NCI-H2227 (cell line): ENCODE data around the gene LGI1.
A peak's percentile ranks its signal among the peaks of the same experiment; 100 is the strongest.

ENCODE experiments used
- DNase-seq: peaks from one replicate; lab custom pipeline; 2025; ENCODE audit not compliant: unreplicated experiment; lab: John Stamatoyannopoulos, UW

LGI1 gene

GRCh38 chr10:93757801-93758507 lies at the start of gene LGI1:
TSS of gene LGI1 (plus strand) at chr10:93757936. CDS start at chr10:93758145, 209 bp downstream.
- peak; percentile 25 for DNase-seq

GRCh38 chr10:93710333-93710909 lies 47.3 kb upstream of the LGI1 start:
- DNase-seq, result no peak

GRCh38 chr10:93711891-93712290 lies 45.8 kb upstream of the LGI1 start:
- DNase-seq, result no peak

- DNase-seq, result no peak
Measured at GRCh38 chr10:93712593-93712992, 45.1 kb upstream of the LGI1 start.

- no peak for DNase-seq
Measured at GRCh38 chr10:93715345-93715744, 42.4 kb upstream of the LGI1 start.

GRCh38 chr10:93716766-93717165 lies 41.0 kb upstream of the LGI1 start:
- no peak for DNase-seq

DNA sequence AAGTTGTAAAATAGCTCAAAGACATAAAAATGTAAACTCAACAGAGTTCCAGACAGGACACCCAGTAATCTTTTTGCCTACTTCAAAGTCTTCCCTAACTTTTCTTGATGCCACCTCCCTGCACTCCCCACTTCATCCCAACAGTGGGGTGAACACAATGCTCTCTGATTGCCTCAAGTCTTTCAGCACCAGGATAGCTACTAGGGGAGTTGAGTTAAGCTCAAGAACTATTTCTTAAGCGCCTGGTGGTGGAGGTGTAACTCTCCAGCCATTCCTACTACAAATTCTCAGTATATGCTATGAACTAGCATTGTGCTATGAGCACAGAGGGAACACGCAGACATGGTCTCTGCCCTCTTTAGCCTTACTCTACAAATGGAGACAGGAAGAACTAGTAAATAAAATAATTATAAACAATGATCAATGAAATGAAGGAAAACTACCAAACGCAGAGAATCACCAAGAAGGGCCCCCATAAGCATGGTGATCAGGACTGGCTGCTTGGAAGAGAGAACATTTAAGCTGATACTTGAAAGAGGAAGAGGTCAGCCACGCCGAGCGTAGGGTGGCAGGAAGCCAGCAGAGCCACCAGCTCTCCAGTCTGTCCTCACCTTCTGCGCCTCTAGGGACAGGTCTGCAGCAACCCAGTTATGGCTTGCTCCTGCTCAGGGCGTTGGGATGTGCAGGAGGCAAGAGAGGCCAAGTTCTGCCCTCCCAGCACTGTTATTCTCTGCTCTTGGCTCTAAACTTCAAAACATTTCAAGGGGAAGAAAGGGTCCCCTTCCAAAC lies 38.6 kb upstream of the LGI1 start:
- DNase-seq, result no peak

DNA sequence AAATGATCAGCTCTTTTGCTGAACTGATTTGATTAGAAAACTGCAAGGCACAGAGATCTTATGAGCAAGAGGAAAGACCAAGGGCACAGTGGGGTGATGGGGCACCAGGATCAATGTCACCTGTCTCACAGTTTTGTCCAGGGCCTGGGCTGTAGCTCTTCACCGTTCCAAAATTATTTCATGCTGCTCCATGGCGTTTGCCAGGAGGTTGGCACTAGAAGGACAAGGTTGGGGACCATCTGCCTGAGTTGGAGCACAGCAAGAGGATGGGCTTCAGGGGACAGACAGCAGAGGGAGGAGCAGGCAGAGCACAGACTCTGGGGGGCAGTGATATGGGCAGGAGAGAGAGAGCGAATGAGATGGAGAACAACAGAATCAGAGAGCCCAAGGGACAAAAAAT lies 37.8 kb upstream of the LGI1 start:
- no peak for DNase-seq

- no peak for DNase-seq
Measured at GRCh38 chr10:93722550-93722949, 35.2 kb upstream of the LGI1 start.

DNA sequence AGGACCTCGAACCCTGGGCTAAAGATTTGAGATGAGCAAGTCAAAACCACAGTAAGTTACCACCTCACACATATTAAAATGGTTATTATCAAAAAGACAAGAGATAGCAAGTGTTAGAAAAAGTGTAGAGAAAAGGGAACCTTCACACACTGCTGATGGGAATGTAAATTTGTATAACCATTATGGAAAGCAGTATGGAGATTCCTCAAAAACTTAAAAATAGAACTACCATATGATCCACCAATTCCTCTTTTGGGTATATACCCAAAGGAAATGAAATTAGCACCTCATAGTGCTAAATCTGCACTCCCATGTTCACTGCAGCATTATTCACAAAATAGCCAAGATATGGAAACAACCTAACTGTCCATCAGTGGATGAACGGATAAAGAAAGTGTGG lies 34.6 kb upstream of the LGI1 start:
- no peak for DNase-seq

DNA sequence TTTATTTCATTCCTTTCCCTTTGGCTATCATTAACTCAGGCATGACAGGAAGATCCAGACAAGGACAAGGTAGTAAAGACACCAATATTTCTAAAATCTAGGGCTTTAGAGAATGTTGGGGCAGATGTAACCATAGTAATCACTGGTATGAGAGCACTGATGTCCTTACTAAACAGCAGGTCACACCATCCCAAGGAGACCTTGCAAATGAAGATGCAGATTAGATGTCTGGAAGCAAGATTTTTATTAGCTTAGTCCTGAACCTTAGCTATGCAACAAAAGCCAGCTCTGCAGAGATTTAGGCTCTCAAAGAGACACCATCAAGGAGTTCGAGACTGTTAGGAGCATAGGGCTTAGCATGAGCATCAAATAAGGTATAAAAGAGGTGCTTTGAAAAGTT lies 31.7 kb upstream of the LGI1 start:
- no peak for DNase-seq

DNA sequence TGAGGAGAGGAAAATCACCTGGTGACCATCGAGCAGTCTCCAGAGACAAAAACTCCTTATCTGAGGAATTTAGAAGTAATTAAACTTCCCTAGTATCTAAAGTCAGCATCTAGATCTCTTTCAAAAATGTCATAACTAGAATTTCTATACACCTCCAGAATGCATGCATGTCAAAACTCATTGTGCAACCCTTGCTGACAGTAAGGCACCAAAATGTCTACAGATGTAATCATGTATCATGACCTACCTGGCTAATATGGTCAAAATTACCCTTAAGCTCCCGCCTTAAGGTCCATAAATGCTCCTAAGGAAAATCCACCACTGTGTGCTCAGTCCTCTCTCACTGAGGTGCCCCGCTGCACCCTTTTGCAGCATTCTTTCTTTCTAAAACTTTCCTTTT lies 16.4 kb upstream of the LGI1 start:
- no peak for DNase-seq

DNA sequence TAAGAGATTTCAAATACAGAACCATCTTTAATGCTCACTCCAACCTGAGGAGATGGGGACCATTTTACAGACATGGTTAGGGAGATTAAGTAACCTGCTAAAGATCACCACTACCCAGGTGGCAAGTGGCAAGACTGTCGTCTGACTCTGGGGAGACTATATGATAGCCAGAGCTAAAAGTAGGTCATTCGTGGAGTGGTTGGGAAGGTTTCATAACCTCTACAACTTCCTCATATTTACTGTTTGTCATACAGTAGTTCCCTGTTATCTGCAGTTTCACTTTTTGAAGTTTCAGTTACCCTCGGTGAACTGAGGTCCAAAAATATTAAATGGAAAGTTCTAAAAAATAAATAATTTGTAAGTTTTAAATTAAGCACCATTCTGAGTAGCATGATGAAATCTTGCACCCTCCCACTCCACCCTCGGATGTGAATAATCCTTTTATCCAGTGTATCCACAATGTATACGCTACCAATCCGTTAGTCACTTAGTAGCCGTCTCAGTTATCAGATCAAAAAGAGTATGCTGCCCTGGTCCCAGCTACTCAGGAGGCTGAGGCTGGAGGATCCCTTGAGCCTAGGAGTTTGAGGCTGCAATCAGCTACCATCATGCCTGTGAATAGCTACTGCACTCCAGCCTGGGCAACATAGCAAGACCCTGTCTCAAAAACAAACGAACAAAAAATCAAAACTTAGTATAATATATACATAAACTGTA lies 14.9 kb upstream of the LGI1 start:
- DNase-seq, result no peak

- DNase-seq, result no peak
Measured at GRCh38 chr10:93745408-93746065, 12.2 kb upstream of the LGI1 start.

DNA sequence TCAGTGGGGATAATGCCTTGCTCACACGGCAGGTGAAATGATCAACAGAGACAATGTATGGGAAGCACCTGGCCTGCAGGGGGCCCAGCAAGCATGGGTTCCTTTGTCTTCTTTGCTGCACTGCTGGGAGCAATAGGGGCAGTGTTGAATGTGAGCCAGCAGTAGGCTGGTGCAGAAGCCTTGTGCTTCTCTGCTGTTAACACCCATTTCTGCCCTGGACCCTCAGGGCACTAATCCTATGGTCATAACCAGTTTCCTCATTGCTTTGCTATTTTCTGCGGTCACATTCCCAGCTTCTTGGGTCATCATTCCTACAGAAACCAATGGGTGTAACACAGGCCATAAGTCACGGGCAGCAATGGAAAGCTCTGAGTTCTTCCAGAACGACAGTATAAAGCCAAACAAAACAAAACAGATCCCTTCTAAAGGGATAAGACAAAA lies 10.9 kb upstream of the LGI1 start:
- DNase-seq, result no peak

- no peak for DNase-seq
Measured at GRCh38 chr10:93749218-93749799, 8.4 kb upstream of the LGI1 start.

DNA sequence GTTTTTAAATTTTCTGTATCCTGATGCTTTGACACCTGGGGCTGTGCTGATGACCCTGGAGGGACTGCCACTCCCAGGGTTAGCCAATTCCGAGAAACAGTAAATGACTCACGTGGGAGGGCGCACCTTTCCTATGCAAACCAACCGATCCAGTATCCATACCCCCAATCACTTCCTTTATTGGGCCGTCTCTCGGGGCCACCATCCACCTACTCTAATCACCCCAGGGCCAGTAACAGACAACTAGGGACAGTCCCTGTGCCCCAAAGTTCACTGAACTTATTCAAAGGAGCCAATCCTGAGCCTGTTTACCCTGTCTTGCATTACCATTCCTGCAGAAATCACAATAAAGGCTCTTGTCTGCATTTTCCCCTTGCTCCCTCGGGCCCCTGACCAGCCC lies 6.6 kb upstream of the LGI1 start:
- DNase-seq, result no peak

DNA sequence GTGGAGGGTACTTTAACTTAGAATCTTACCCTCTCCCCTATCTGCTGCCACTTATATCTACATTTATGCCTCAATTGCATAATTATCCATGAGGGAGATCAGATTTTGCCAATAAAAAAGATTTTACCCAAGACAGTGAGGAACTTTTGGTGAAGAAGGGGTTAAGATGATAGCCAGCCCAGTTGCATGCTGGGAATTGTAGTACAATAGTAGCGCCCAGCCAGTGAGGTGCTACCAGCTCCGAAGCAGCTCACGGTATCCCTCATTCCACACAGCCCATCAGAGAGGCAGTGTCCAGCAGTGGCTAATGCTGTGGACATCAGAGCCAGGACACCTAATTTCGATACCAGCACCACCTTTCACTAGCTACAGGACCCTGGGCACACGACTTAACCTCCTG lies 5.9 kb upstream of the LGI1 start:
- DNase-seq, result peak; percentile 34

DNA sequence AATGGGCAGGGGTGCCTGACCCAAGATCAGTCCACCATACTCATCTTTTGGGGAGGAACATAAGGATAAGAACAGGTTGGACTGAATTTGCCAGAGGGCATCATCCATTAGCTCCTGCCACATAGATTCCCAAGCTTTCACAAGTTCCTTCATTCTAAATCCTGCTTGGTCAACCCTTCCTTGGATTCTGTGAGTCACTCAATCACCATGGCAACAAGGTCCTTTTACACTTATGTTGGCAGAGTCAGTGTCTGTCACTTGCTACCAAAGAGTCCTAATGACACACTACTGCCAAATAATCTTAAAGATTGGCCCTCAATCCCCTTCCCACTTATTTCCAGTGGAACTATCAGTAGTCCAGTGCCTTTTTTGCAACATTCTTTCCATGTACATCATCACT lies 5.0 kb upstream of the LGI1 start:
- no peak for DNase-seq

DNA sequence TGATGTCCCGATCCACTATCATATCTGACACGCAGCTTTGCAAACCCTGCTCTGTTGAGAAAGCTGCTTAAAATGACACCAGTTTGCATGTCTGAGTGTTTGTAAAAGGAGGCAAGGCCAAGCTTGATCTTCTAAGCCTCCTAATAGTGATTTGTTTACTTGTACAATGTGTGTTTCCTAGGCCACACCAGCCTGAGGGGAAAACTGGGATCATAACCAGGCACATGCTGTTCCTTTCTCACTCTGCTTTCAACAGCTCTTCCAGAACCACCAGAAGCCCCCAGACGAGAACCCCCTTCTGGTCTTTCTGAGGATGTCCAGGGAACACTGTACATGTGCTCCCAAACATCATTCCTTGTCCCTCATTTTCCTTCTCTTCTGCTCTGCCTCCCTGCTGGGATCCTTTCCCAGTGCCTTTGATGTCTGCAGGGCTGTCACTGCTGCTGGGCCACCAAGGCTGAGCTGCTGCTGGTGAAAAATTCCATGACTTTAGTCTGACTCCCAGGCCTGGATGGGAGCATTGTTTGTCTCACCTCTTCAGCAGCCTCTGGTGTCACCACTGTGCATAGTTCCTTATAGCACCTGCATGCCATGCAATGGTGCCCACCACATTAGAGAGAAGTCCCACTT lies 4.0 kb upstream of the LGI1 start:
- no peak for DNase-seq
